ENCODE data around the gene VPS33A. TPM values are rescaled to one million over a fixed set of nuclear protein-coding genes. Genes with fewer than 3 reads are reported as not detected.
"Not testable (repeated sequence)": the region's sequence is repeated elsewhere in the genome, so short reads cannot be mapped to it uniquely, and the experiment has no call there.

VPS33A gene
- total RNA-seq, 1 donor from 2014 or later = 10.9 TPM

DNA sequence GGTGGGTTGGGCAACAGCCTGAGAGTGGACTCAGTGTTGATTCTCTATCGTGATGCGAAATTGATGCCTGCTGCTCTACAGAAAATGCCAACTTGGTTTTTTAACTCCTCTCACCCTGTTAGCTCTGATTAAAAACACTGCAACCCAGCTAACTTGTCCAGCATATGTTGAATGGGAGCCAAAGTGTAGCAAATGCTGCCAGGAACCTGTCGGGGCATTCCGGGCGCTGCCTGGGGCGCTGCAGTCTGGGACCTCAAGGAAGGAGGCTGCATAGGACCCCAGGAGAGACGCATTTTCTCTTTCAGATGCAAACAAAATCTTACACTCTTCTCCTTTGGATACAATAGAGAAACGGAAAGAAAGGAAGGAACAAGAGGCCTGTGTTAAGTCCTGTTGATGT lies 58.9 kb downstream of the VPS33A start:
- DNase-seq (no peak), ATAC-seq (no peak)
- intact Hi-C loops (cut with micrococcal nuclease) = no loop called here

DNA sequence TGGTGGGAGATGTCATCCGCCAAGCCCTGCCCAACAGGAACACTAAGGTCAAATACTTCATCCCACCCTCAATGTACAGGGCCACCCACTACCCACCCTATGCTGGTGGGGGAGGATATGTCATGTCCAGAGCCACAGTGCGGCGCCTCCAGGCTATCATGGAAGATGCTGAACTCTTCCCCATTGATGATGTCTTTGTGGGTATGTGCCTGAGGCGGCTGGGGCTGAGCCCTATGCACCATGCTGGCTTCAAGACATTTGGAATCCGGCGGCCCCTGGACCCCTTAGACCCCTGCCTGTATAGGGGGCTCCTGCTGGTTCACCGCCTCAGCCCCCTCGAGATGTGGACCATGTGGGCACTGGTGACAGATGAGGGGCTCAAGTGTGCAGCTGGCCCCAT lies 59.3 kb downstream of the VPS33A start:
- ATAC-seq (no peak), DNase-seq (no peak)
- intact Hi-C loops (cut with micrococcal nuclease) = no loop called here

DNA sequence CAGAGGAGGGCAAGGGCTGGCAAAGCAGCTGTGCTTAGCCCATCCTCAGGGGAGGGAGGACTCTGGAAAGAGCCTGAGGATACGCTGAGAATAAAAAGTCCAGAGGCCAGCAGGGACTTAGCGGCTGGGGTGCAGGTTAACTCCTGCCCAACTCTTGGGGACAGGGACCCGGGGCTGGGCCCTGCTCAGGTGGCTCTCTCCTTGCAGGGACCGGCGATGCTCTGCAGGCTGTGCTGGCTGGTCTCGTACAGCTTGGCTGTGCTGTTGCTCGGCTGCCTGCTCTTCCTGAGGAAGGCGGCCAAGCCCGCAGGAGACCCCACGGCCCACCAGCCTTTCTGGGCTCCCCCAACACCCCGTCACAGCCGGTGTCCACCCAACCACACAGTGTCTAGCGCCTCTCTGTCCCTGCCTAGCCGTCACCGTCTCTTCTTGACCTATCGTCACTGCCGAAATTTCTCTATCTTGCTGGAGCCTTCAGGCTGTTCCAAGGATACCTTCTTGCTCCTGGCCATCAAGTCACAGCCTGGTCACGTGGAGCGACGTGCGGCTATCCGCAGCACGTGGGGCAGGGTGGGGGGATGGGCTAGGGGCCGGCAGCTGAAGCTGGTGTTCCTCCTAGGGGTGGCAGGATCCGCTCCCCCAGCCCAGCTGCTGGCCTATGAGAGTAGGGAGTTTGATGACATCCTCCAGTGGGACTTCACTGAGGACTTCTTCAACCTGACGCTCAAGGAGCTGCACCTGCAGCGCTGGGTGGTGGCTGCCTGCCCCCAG lies 60.0 kb downstream of the VPS33A start:
- ATAC-seq (no peak), DNase-seq (no peak)
- intact Hi-C loops (cut with micrococcal nuclease) = no loop called here

DNA sequence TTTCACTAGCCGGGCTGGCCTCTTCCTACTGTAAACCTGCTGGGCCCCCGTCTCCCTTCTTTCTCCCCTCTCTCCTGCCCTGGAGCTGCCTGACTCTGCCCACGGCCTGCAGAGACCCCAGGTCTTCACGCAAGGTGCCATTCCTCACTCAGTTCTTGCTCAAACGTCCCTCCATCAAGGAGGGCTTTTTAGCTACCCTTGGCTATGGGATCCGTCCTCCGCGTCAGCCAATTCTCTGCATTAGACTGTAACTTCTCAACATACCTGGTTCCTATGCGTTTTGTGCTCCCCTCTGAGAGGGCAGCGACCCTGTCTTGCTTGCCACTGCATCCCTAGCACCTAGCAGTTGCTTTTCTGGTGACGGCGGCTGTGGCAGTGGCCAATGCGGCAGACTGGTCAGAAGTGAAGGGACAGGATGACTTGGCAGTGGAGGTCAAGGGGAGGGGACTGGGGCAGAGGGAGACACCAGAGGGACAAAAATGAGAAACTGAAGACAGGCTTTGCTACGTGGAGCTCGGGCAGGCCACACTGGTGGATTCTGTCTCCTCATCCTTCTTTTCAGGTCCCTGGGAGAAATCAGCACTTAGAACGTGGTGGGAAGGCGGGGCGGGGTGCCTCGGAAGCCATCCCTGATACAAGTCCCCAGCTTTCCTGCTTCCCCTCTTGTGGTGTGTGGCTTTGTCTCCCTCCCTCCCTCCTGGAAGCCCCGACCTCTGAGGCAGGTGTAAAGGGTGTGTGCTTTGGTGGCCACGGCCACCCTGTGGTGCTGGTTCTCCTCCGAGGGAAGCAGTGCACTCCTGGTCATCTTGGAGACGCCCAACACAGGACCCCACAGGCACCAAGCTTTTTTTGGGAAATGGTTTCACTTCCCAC lies 61.0 kb downstream of the VPS33A start:
- intact Hi-C loops (cut with micrococcal nuclease) = no loop called here
- ATAC-seq (no peak), DNase-seq (no peak)

DNA sequence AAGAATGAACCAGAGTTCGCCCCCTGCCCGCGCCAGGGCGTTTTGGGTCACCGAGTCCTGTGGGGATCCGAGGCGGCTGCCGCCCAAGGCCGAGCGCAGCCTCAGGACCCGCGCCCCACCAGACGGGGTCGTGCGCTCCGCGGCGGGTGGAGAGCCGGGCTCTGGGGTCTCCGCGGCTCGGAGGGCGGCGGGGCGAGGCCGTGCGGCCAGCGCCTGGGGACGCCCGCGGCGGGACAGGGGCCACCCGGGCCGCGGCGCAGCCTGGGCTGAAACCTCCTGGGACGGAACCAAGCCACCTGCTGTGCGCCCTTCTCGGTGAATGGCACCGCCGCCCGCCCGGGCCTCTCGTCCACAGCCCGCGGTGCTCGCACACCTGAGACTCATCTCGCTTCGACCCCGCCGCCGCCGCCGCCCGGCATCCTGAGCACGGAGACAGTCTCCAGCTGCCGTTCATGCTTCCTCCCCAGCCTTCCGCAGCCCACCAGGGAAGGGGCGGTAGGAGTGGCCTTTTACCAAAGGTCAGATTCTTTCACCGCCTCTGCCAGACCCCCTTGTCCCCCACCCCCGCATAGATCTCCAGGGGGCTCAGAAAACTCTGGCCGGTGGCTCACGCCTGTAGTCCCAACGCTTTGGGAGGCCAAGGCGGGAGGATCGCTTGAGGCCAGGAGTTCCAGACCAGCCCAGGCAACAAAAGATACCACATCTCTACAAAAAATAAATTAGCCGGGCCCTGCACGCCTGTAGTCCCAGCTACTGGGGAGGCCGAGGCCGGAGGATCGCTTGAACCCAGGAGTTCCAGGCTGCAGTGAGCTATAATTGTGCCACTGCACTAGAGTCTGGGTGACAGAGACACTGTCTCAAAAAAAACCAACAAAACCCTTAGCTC lies 61.9 kb downstream of the VPS33A start:
- intact Hi-C loops (cut with micrococcal nuclease) = no loop called here
- ATAC-seq (no peak), DNase-seq (no peak)

DNA sequence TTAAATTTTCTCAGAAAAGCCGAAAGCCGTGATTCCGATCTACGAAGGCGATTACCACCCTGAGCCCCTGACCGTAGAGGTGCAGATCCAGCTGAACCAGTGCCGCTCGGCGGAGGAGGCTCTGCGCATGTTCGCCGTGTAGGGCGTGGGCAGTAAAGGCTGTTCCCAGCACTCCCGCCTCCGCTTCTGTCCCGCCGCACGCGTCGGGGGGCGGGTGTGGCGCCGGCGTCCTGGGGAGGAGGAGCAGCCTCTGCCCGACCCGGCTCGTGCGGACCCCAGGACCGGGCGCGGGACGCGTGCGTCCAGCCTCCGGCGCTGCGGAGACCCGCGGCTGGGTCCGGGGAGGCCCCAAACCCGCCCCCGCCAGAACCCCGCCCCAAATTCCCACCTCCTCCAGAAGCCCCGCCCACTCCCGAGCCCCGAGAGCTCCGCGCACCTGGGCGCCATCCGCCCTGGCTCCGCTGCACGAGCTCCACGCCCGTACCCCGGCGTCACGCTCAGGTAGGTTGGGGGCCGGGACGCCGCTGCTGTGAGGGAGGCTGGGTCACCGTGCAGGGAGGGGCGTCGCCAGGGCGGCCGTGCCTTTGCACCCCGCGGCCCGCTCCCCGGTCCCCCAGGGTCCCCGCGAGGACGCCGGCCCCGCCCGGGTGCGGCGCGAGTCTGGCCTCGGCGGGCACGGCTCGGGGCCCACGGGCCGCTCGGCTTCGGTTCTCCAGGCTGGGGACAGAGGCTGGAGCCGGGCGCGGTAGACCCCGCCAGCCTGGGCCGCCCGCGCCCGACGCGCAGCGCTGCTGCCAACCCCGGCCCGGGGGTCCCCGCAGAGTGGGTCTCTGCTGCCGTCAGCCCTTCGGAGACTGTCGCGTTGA lies 62.8 kb downstream of the VPS33A start, which contains the start of gene B3GNT4:
Gene B3GNT4, plus strand, starts transcription at position 409 of the 866 bp plus-strand sequence. CDS start 910 bp downstream, outside the sequence.
- intact Hi-C loops (cut with micrococcal nuclease) = no loop called here
- ATAC-seq (peak; percentile 78), DNase-seq (peak; percentile 74)

DNA sequence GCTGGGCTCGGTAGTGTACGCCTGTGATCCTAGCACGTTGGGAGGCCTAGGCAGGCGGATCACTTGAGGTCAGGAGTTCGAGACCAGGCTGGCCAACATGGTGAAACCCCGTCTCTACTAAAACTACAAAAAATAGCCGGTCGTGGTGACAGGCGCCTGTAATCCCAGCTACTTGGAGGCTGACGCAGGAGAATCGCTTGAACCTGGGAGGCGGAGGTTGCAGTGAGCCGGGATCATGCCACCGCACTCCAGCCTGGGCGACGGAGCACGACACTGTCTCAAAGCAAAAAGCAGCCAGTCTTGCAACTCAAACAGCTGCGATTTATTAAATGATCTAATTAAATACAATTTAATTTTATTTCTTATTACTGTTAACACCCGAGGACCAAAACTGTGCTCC lies 63.5 kb downstream of the VPS33A start:
- intact Hi-C loops (cut with micrococcal nuclease); DNase-seq; ATAC-seq: not testable (repeated sequence)

DNA sequence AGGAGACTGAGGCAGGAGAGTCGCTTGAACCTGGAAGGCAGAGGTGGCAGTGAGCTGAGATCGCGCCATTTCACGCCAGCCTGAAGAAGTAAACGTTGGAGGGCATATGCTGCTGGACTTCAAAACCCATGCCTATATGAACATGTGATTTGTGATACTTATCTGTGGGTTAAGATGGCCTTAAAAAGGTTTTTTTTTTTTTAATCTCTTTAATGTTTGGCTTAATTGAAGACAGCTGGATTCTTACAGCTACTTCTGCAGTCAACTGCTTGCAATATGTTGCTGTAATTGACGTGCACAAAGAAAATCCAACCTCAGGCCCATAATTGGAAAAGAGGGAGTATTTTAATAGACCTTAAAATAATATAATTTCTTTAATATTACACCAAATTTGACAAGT lies 64.3 kb downstream of the VPS33A start:
- DNase-seq = no peak
- ATAC-seq = no peak
- intact Hi-C loops (cut with micrococcal nuclease) = no loop called here

DNA sequence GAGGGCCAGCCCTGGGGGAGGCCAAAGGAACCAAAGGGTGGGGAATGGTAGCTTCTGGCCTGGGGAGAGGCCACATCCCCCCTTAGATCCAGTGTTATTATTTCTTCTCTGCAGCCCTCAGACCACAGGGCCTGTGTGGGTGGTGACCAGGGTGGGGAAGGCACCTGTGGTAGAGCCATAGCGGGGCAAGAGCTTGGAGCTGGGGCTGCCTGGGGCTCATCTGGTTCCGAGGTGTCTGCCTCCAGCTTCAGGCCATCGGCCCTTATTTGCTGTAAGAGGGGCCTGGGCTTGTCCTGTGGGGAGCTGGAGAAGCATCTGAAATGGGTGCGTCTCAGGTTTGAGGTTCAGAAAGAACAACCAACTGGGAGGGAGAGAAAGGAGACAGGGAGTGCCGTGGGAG lies 64.9 kb downstream of the VPS33A start:
- intact Hi-C loops (cut with micrococcal nuclease) = no loop called here
- ATAC-seq (no peak), DNase-seq (no peak)

DNA sequence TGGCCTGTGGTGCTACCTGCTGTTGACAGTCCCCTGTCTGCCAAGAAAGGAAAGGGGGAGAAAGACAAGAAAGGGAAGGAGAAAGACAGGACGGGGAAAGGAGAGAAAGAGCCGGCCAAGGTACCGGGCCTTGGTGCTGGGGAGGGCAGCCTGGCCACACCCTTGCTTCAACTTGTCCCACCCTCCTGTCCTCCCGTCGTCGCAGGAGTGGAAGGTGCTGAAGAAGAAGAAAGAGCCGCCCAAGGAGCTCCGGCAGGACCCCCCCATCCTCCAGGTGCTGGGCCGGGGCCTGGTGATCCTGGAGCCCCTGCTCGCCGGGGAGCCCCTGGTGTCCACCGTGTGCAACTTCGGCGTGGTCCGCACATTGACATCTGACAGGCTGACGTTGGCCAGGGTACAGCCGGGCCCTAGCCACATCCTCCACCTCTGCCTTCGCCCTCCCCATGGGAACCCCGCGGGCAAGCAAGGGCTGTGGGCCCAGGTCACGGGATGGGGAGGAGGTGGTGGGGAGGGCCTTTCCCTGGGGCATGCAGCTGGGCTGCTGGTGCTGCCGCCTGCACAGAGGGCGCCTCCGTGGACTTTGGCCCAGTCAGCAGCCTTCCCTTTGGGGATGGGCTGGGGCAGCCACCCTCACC lies 65.6 kb downstream of the VPS33A start:
- ATAC-seq (no peak), DNase-seq (no peak)
- intact Hi-C loops (cut with micrococcal nuclease) = no loop called here

DNA sequence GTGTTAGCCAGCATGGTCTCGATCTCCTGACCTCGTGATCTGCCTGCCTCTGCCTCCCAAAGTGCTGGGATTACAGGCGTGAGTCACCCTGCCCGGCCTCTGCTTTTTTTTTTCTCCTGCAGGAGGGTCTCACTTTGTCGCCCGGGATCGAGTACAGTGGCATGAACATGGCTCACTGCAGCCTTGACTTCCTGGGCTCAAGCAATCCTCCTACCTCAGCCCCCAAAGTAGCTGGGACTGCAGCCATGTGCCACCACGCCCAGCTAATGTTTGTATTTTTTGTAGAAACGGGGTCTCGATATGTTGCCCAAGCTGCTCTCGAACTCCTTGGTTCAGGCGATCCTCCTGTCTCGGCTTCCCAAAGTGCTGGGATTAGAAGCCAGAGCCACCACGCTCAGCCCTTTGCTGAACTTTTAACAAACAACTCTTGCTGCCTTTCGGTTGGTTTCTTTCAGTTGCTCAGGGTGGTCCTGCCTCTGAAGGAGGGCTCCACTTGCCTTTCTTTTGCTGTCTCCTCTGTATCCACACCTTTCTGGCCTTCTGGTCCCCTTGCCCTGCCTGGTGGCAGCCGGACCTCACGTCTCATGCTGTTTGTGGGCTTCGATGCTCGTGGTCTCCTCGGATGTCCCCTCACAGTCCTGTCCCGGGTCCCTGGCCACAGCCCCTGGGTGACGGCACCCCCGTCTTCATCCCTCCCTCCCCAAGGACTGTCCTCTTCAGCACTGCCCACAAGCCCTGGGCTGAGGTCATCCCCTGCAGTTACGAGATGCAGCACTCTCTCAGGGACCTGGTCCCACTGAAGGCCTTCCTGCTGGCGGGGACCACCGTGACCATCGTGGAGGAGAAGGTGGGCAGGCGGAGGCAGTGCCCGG lies 66.6 kb downstream of the VPS33A start:
- ATAC-seq = no peak
- intact Hi-C loops (cut with micrococcal nuclease) = no loop called here
- DNase-seq = no peak

DNA sequence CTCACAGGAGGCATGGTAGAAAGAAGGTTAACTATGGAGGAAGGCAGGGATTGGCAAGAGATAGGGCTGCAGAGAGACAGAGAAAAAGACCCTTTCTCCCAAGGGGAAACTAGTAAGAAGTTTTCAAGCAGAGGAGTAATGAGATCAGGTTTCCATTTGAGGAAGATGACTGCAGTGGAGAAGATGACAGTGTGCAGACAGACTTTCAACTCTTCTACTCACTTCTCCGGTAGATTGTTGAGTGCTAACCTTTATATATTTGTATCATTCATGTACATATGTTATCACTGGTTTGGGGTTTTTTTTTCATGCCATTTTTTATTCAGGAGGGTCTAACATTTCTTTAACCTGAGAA lies 68.7 kb downstream of the VPS33A start:
- no peak for DNase-seq
- intact Hi-C loops (cut with micrococcal nuclease) = no loop called here
- no peak for ATAC-seq

DNA sequence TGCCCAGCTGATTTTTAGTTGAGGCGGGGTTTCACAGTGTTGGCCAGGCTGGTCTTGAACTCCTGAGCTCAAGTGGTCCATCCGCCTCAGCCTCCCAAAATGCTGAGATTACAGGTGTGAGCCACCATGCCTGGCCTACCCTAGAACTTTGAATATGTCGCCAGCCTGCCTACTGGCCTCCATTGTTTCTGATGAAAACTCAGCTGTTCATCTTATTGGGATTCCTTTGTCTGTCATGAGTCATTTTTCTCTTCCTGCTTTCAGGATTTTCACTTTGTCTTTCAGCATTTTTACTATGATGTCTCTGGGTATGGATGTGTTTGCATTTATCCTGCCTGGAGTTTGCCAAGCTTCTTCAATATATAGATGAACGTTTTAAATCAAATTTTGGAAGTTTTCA lies 70.9 kb downstream of the VPS33A start:
- intact Hi-C loops (cut with micrococcal nuclease) = no loop called here
- ATAC-seq = no peak
- no peak for DNase-seq

DNA sequence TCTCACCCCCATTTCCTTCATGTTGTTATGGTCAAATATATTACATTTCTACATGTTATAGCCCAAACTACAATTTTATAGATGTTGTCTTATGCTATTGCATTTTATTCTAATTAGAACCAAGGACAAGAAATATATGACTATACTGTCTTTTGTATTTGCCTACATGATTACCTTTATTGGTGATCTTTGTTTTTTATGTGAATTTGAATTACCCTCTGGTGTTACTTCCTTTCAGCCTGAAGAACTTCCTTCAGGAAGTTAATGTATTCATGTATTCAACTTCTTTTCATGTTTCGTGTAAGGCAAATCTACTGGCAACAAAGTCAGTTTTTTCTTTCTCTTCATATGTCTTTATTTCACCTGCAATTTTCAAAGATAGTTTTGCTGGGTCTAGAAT lies 71.5 kb downstream of the VPS33A start:
- ATAC-seq (no peak), DNase-seq (no peak)
- intact Hi-C loops (cut with micrococcal nuclease) = no loop called here

DNA sequence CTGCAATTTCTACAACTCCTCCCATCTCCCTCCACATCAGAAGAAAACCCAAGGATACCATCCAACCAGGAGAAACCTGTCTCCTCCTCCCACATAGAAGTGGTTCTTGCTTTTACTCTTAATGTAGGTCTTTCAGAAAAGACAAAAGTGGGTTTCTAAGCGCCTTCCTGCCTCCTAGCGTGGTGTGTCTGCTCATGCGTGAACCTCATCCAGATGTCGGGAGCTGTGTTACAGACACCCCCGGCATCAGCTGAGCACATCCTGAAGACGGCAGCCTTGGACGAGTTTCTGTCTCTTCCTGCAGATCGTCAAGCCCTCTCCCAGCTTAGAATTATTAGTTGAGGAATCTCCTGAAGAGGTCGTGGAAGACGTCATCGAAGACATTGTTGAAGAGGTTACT lies 73.9 kb downstream of the VPS33A start:
- no peak for ATAC-seq
- DNase-seq = no peak
- intact Hi-C loops (cut with micrococcal nuclease) = no loop called here

DNA sequence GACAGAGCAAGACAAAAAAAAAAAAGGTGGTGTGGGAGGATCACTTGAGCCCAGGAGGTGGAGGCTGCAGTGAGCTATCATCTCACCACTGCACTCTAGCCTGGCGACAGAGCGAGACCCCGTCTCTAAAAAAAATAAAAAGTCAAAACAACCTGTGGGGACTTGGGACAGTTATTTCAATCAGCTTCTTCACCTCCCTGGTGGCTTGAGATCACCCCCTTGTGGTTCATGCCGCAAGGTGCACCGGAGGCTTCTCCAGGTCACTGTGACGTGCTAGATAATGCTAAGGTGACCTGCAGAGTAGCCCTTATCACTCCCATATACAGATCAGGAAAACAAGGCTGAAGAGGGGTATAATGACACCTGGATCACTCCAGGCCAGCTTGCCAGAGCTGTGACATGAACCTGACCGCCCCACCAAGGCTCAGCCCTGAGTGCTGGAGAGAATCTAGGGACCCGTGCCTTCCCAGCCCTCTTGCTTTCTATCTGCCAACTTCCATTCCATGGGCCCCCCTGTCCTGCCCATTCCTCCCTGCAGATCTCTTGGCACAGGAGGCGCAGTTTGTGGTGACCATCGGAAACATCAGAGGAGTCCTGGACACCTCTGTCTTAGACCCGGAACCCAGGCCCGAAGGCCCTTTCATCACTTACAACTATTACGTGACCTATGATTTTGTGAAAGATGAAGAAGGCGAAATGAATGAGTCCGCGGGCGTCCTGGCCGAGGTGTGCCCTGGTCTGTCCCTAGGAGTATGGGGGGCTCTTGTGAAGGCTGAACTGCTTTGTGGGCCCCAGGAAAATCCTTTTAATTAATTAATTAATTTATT lies 75.2 kb downstream of the VPS33A start:
- peak; percentile 64 for DNase-seq
- ATAC-seq = peak; percentile 84

More for the DNA sequence above, 75.2 kb downstream of the VPS33A start:
- intact Hi-C loops (cut with micrococcal nuclease) = no loop called here
